GM19328 (cell line): ENCODE measurements around the gene PTTG1.

Source experiments
- ATAC-seq: cut with Tn5 transposase; IDR thresholded peaks from one replicate; pipeline ENCODE4 v1.9.1; 2021; ENCODE audit warnings: mild to moderate bottlenecking, moderate library complexity; ENCODE audit not compliant: unreplicated experiment

PTTG1 gene

GRCh38 chr5:160421625-160422258 is at the start of gene PTTG1:
Gene PTTG1 (plus strand): TSS chr5:160421855. CDS start chr5:160422313, 458 bp downstream.
- peak; percentile 64 for ATAC-seq

- no peak for ATAC-seq
Measured at GRCh38 chr5:160375166-160375565, 46.5 kb upstream of the PTTG1 start.

GRCh38 chr5:160375701-160376100 is 46.0 kb upstream of the PTTG1 start:
- no peak for ATAC-seq

- ATAC-seq = no peak
Measured at GRCh38 chr5:160376416-160376815, 45.2 kb upstream of the PTTG1 start.

- ATAC-seq = no peak
Measured at GRCh38 chr5:160377651-160378050, 44.0 kb upstream of the PTTG1 start.

- ATAC-seq = no peak
Measured at GRCh38 chr5:160378330-160378729, 43.3 kb upstream of the PTTG1 start.

GRCh38 chr5:160379511-160379910 is 42.1 kb upstream of the PTTG1 start:
- ATAC-seq = no peak

- no peak for ATAC-seq
Measured at GRCh38 chr5:160380041-160380440, 41.6 kb upstream of the PTTG1 start.

- ATAC-seq = no peak
Measured at GRCh38 chr5:160382346-160382745, 39.3 kb upstream of the PTTG1 start.

GRCh38 chr5:160384681-160385080 is 37.0 kb upstream of the PTTG1 start:
- ATAC-seq = no peak

GRCh38 chr5:160385496-160385895 is 36.2 kb upstream of the PTTG1 start:
- no peak for ATAC-seq

- no peak for ATAC-seq
Measured at GRCh38 chr5:160387445-160387844, 34.2 kb upstream of the PTTG1 start.

- ATAC-seq = no peak
Measured at GRCh38 chr5:160390787-160391696, 30.6 kb upstream of the PTTG1 start.

- ATAC-seq = no peak
Measured at GRCh38 chr5:160395111-160395510, 26.5 kb upstream of the PTTG1 start.

- no peak for ATAC-seq
Measured at GRCh38 chr5:160397492-160397891, 24.2 kb upstream of the PTTG1 start.

- ATAC-seq = no peak
Measured at GRCh38 chr5:160398806-160399205, 22.8 kb upstream of the PTTG1 start.

- peak; percentile 79 for ATAC-seq
Measured at GRCh38 chr5:160399402-160400353, 22.0 kb upstream of the PTTG1 start, which contains the start of gene FAM200C. Gene FAM200C (minus strand): TSS chr5:160400054. CDS start chr5:160395490, 4,564 bp downstream.

GRCh38 chr5:160418561-160419457 is 2.8 kb upstream of the PTTG1 start, which contains the start of gene SLU7:
Gene SLU7 (minus strand): TSS chr5:160419081. CDS start chr5:160415294, 3,787 bp downstream.
- ATAC-seq = peak; percentile 64

GRCh38 chr5:160419458-160420330 is 2.0 kb upstream of the PTTG1 start:
- ATAC-seq = no peak
